DMS79 treated with DMSO at 0.1 percent for 48 hours (cell line): ENCODE measurements around the gene PAX2.

Experiments
- DNase-seq: peaks from one replicate; lab custom pipeline; 2025; lab: John Stamatoyannopoulos, UW

Gene PAX2

DNA sequence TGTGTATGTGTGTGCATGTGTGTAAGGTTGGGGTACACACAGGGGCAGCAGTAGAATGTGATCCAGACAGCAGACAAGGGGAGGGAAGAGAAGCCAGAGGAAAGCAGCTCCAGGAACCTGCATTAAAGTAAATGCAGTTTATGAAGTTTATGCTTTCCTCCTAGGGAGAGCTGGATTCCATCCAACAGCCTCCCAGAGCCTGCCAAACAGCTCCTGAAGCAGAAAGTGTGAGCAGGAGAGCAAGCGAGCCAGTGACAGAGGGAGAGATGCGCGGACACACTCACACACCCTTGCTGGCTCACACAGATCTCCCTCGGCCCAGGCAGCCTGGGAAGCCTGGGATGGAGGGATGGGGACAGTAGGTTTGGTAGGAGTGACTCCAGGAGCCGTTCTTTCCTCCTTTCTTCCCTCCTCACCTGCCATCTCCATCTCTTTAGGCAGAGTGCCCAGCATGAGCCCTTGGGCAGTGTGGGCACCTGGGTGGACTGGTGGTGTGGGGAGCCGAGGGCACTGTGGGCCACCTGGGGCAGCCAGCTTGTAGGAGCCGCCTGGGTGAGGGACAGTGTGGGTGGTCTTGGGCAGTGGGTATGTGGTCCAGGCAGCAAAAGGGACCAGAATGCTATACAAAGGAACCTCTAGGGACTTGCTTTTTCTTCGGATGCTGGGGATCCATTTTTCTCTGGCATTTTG, 46.1 kb downstream of the PAX2 start:
- no peak for DNase-seq

DNA sequence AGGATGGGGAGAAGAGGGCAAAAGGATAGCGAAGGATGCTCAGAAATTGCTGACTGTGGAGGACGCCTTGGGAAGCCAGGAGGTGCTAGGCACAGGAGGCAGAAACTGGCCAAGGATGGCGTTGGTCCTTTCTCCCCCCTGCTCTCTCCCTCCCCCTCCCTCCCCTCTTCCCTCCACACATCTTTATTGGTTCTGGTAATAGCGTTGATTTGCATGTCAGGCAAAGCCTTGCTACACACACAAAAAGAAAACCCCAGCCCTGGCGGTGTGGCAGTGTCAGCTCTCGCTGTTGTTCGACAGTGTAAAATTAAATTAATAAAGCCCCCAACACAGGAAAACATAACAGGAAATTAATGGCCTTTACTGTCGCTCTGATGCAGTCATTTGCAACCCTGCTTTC, 47.2 kb downstream of the PAX2 start:
- no peak for DNase-seq

DNA sequence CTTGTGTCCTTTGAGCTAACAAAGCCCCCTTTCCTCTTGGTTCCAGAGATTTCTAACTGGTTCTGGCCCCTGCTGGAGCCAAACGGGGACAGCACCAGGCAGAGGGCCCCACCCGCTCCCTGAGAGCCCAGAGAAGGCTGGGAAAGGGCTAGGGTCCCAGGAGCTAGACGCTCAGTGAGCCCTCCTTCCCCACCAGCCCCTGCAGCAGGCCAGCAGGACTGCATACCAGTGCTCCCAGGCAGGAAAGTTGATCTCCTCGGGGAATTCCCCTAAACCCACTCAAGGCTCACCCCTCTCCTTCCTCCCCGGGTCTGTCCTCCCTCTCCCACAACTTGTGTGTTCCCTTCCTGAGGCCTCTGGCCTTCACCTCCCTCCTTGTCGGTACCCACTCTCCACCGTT, 47.7 kb downstream of the PAX2 start:
- DNase-seq, result no peak

DNA sequence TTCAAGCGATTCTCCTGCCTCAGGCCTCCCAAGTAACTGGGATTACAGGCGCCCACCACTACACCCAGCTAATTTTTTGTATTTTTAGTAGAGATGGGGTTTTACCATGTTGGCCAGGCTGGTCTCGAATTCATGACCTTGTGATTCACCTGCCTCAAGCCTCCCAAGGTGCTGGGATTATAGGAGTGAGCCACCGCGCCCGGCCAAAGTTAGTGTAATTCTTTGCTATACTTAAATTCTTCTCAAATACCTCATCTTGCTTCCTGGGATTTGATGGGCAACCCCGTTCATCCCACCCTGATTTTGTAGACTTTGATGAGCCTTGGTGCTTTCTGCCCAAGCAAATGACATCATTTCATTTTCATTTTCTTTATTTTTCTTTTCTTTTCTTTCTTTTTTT, 54.5 kb downstream of the PAX2 start:
- DNase-seq, result no peak

DNA sequence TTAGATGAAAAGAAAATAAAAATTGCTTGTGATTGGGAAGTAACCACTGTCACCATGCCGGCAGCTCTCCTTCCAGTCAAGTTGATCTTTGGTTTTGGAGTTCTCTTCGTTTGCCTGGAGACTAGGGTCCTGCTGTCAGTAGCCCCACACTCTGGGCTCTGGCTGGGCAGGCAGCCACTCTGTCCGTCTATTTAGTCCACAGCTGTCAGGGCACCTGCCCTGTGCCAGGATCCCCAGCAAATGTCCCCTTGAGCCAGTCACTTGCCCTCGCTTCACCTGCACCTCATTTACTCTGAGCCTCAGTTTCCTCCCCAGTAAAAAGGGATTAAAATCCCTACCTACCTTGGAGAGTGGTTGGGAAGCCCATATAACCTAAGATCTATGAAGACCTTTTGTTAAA, 55.5 kb downstream of the PAX2 start:
- DNase-seq, result no peak

DNA sequence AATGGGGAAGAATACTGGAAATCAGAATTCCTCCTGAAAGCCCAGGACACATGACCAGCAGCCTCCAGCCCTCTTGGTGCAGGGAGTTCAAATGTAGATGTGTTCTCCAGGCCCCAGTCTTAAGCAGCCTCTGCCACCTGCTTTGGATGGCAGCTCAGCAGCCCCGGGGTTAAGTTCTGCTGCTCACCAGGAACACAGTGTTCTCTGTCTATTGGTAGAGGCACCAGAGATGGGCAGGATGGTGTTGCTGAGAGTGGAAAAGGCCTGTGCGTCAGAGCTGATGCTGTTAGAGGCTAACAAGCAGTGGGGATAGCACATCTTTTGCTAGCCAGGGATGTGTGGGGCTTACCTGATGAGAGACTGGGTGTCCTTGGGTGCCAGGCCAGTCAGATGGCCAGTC, 56.8 kb downstream of the PAX2 start:
- no peak for DNase-seq

DNA sequence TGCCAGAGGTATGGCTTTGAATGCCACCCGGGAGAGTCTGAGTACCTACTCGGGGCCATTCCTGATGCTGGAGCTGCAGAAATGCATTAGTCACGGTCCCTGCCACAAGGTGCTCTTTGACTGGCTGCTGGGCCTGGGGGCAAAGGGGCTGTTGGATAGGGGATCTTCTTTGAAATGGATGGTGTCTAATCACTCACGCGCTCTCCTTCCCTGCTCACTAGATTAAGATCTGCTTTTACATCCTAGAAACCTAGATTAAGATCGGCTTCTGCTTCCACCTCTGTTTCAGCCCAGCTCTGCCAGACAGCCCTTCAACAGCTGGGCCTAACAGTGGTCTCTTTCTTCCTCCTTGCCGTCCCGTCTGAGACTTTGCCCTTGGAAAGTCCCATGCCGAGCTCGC, 57.2 kb downstream of the PAX2 start:
- no peak for DNase-seq

DNA sequence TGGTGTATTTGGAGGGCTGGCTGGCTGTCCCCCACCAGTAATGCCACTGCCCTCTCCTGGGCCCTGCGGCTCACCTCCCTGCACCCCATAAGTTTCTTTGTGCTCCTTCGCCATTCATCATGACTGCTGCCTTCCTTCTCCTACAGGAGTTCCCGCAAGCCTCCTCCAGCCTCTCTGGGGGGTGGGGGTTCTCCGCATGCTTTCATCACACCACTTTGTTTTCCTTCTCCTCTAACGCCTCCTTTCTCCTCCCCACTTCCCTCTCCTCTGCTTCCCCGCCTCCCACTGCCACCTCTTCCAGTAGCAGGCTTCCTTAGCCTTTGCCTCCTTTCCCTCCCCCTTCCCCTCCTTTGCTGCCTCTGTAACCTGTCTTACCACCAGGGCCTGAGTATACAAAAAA, 58.1 kb downstream of the PAX2 start:
- DNase-seq, result no peak

DNA sequence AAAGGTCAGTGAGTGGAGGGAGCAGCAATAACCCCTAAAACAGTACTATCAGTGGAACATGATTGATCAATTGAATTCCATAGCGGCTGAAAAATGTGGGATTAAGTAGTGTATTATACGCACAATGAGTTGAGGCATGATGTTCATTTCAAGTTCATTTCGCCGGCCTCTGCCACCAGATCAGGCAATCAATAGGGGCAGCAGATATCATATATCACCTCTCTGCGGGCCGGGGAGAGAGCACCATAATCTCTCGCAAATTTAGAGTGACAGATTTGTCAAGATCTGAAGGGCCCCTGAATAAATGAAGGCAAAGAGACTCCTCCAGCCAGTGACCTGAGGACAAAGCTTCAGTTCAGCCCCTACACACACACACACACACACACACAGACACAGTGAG, 58.5 kb downstream of the PAX2 start:
- no peak for DNase-seq

DNA sequence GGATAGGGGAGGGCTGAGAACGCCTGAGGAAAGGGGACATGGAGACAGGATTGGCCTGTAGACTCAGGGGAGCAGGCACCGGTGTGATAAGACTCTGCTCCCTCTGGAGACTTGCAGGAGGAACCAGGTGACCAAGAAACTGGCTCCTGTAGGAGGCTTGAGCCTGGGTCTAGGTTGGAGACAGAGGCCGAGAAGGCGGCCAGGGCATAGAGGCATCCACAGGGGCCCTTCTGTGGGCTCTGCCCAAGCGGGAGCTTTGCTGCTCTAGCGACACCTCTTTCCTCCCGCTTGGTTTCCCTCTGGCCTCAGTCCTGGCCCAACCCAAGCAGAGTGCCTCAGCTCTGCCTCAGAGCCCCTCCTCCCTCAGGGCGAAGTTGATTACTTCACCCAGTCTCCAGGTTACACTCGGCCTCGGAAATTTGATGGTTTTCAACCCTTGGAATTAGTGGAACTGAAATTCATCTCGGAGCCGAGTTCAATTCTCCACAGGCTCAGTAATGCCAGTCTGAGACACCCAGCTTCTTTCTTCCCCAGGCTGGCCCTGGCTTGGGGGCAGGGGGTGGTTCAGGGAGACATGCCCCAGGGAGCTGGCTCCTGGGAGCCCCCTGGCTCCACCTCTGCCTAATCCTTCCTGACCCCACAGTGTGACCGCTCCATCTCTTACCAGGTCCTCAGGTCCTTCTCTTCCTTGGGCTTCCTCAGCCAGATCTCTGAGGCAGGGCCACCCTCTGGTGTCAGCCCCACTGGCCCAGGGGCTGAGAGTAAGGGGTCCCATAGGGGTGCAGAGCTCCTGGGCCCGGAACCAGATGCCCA, 60.4 kb downstream of the PAX2 start:
- no peak for DNase-seq

DNA sequence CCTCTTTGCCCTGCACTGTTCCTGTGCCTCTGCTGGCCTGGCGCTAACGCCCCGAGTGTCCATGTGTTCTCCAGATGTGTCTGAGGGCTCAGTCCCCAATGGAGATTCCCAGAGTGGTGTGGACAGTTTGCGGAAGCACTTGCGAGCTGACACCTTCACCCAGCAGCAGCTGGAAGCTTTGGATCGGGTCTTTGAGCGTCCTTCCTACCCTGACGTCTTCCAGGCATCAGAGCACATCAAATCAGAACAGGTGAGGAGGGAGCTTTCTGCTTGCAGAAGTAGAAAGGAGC, 60.9 kb downstream of the PAX2 start:
- DNase-seq, result no peak

DNA sequence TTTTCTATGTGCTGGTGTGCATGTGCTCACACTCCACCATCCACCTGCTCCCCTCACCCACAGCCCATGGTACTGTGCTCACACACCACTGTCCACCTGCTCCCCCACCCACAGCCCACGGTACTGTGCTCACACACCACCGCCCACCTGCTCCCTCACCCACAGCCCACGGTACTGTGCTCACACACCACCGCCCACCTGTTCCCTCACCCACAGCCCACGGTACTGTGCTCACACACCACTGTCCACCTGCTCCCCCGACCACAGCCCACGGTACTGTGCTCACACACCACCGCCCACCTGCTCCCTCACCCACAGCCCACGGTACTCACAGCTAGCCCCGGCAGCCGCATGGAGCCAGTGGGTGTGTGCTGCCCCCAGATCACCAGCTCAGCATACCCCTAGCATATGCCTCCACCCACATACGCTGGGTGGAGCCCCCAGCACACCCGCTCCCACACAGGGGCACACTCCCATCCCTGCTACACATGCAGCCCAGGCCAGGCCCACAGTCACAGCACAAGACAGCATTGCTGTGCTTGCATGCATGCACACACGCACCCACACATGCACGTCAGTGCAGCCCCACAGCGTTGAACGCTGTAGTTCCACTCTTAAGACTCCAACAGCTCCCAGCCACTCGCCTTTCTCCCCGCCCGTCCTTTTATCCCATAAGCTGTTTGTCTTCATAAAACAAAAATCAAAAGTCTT, 62.0 kb downstream of the PAX2 start:
- DNase-seq, result no peak

DNA sequence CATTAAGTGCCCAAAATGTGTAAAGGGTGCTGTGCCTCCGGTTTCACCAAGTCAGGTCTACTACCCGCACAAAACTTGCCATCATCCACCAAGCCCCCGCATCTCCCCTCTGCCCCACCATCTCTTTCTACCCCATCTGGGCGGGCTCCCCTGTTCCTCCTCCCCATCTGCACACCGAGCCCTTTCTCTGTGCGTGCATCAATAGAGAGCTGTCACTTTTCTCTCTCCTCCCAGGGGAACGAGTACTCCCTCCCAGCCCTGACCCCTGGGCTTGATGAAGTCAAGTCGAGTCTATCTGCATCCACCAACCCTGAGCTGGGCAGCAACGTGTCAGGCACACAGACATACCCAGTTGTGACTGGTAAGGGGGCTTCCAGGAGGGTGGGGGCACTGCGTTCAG, 63.5 kb downstream of the PAX2 start:
- no peak for DNase-seq

DNA sequence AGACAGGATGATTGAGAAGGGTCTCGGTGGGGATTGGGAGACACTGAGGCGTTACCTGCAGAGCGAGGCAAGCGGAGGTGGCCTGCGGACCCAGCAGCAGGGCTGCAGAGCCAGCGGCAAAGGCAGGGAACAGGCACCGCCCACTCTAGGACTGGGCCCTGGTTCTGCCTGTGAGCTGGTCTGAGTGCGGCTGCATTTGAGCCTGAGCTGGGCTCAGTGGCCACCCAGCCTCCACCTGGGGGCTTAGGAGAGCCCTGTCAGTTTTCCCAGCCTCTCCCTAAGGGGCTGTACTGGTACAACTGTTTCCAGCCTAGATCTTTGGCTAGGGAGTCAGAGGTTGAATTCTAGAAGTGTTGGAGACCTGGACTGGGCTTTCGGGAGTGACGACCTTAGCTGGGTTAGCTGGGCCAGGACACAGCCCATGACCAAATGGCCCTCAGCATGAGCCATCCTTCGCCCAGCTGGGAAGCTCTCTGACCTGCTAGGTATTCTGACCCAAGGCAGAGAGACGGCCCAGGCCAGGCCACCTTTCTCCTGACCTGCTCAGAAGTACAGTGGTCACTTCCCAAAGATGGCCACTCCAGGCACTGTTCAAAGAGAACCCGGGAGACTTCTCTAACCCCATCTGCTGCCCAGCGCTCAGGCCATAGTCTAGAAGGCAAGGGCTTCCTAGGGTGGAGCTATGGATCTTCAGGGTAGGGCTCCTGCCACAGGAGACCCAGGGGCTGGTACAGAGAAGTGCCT, 64.9 kb downstream of the PAX2 start:
- DNase-seq, result no peak

DNA sequence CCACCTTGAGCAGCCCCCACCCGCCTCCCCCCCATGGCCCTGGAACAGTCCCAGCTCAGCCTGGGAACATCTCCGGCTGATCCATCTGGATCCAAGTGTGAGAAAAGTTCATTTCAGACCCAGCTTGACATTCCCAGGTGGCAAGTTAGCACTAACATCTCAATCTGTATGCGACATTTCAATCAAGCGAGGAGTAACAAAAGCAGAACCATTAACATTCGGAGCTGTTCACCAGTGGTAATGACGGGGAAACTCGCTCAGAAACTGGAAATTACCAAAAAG, 65.4 kb downstream of the PAX2 start:
- DNase-seq, result no peak

DNA sequence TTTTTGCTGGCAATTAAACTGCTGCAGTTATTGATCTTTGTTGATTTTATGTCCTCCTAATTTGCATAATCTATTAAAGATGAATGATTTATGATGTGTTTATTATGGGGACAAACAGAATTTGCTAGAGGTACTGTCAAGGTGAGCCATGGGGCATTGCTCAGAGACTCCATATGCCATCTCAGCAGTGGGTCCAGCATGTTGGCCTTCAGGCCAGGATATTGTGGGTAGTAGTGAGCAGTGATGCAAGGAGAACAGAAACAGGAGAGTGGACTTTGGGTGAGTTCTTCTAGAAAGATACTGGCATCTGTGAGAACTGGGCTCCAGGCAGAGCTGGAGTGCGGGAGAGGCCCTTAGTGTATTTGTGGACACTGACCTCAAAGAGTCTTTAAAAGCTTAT, 65.9 kb downstream of the PAX2 start:
- DNase-seq, result no peak

DNA sequence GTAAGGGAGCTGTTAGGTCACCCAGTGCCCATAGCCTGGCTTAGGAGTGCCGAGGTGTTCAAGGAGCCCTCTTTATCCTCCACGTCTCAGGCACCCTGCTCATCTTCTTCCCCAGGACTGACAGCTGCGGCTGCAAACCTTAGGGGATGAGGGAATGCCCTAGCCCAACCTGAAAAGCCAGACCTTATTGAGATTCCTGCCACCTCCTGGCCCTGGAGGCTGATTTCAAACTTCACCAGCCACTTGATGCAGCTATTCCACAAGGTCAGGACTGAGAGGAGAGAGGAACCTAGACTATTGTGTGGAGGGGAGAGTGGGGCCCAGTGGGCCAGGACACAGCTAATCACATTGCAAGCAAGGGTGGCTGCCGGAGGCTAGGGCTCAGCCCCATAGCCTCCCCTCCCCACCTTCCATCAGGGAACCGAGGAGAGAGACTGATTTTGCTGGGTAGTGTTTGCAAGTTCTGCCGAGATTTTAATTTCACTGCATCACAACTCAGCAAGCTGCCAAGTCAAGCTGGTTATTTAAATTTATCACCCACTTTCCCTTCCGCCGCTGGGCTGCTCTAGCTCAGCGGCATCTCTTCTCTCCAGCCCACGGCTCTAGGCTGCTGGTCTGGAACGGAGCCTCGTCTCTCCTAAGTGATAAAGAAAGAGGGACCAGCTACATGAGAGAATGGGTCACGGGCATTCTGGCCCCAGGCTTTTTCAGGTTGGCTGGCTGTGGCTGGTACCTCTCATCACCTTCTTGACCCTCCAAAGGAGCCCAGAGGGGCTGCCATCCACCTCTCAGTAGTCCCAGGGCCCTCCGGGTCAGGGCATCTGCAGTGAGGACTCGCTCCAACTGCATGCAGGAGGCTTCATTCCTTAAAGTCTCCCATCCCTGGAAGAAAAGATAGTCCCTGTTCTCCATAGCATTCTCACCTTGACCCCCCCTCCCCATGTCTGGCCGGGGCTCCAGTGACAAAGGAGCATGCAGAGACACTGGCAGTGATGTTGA, 66.7 kb downstream of the PAX2 start:
- no peak for DNase-seq

DNA sequence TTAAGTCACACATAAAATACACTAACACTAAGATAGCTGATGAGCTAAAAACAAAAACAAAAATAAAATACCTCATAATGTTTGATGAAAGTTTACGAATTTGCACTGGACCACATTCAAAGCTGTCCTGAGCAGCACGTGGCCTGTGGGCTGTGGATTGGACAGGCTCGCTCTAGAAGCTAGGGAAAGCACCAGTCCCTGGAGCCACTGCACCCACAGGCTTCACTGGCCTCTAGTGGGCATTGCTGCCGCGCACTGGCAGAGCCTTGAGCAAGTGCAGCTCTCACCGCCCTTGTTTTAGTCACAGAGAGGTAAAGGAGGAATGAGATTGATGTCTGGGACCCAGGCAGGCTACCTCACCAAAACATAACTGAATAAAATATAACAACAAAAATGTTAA, 67.6 kb downstream of the PAX2 start:
- DNase-seq, result no peak

DNA sequence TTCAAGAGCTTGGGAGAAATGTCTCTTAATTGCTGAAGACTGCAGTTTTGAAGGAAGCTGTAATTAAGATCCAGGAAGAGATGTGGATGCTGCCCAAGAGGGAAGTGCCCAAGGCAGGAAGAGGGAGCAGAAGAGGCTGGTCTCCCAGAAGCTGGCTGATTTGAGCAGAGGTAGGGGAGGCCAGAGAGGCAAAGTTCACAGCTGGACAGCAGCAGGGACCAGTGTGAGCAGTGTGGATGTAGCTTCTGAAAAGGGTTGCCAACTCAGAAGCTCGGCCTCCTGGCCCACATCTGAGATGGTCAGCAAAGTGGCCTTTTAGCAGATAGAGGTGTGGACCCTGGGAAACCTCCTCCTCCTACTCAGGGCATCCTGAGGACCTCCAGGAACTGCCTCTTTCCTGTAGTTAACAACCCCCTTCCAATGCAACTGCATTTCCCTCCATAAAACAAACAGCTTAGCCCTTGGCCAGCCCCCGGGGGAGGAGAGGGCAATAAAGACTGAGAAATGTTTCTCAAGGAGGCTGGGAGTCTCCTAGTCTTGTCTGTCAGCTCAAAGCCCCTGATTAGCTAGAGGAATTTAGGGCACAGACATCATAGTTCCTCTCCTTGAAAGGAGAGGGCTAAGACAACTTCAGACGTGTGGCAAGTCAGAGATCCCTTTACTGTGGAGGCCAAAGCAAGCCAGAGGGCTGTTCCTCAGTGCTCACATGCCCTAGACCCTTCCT, 69.5 kb downstream of the PAX2 start:
- DNase-seq, result no peak

DNA sequence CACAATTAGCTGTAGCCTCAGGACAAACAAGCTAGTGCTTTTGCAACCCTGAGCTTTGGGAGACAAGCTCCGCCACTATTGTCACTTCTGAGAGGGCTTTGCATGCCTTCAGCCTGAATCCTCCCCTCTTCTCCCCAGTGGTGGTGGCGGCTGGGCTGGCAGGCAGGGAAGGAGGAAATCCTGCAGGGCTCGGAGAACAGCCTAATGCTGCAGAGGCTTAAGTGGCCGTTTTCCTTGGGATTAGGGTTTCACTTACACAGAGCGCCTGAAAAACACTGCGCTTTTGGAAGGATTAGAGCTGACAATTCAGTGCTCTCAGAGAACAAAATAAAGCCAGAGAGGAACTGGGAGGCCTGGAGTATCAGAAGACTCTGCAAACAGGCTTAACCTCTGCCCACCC, 71.3 kb downstream of the PAX2 start:
- no peak for DNase-seq

DNA sequence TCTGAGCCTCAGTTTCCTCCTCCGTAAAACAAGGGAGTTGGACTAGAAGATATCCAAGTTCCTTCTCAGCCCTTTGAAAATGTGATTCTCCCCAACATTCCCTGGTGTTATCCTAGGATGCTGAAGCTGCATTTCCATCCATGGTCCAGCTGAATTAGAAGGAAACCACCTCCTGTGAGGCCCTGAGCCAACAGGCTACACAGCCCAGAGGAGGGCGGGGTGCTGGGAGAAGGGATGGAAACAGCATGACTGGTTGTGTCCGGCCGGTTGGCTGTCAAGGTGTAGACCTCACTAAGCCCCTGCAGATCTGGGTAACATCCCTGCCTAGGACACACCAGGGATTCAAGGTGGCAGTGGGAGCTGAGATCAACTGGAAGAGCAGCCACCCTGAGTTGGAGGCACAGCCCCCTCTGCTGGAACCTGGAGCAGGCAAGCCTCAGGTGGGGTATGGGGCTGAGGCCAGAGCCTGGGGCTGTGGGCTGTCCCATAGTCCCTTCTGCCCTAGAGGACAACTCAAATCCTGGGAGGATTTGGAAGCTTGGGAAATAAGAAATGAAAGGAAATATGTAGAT, 72.0 kb downstream of the PAX2 start:
- DNase-seq, result no peak
